OCI-LY7 (cell line): Measurements from ENCODE around the gene CRYBG1.

Experiments
- CTCF ChIP-seq: fragments of 200-600 bp; sonication (generic); conservative IDR thresholded peaks from 2 replicates; pipeline ENCODE4 v1.5.1; 2014; ENCODE audit warnings: mild to moderate bottlenecking, antibody characterized with exemption, low read length, moderate library complexity, mixed read lengths
- EZH2phosphoT487 ChIP-seq: fragments of 200-600 bp; sonication (generic); IDR thresholded peaks from 2 replicates; pipeline ENCODE4 v1.6.1; 2018; ENCODE audit warnings: low read depth, borderline replicate concordance, mild to moderate bottlenecking, mixed run types, antibody characterized with exemption, low read length, moderate library complexity, mixed read lengths

GRCh38 chr6:106466211-106466610 lies 105.7 kb downstream of the CRYBG1 start:
- TF ChIP-seq EZH2phosphoT487 (no peak), CTCF (no peak)
